DOHH2 (cell line): Measurements from ENCODE around the gene TF.

Source experiments
- CTCF ChIP-seq: fragments of 200-600 bp; sonication (generic); IDR thresholded peaks from one replicate; pipeline ENCODE4 v1.5.1; 2014; ENCODE audit warnings: antibody characterized with exemption, mild to moderate bottlenecking, low read depth, low read length; ENCODE audit not compliant: poor library complexity, severe bottlenecking
- EZH2phosphoT487 ChIP-seq: fragments of 200-600 bp; sonication (generic); IDR thresholded peaks from 2 replicates; pipeline ENCODE4 v1.6.1; 2017; ENCODE audit warnings: borderline replicate concordance, mild to moderate bottlenecking, antibody characterized with exemption, low read length, moderate library complexity, mixed read lengths

- no peak for TF ChIP-seq CTCF
- no peak for TF ChIP-seq EZH2phosphoT487
These were observed 83.9 kb downstream of the TF start for GRCh38 chr3:133830071-133830470.
